Endothelial cell of umbilical vein (primary cell): ENCODE measurements around the gene JMJD6. TPM values are rescaled to one million over a fixed set of nuclear protein-coding genes. Genes with fewer than 3 reads are reported as not detected.
"Not testable (repeated sequence)": the region's sequence is repeated elsewhere in the genome, so short reads cannot be mapped to it uniquely, and the experiment has no call there.

Experiments used
- BruUV-seq: library from RNA; stranded (reverse); fragments of 400-500 nt; replicated peaks from 2 replicates; lab custom pipeline; 2021; lab: Mats Ljungman, UMichigan
- CTCF ChIA-PET: fragments of 300-600, 350-600 bp; sonication (Branson Sonifier 250); formaldehyde crosslinking; loops from one replicate; lab custom pipeline; 2021; ENCODE audit warnings: antibody characterized with exemption, inconsistent platforms; lab: Charles Lee
- POLR2A ChIA-PET: fragments of 300-600, 350-600 bp; sonication (Branson Sonifier 250); formaldehyde crosslinking; loops from one replicate; lab custom pipeline; 2021; ENCODE audit warnings: antibody characterized with exemption, inconsistent platforms; lab: Charles Lee
- DNase-seq: peaks from one replicate; pipeline ENCODE4 v3.0.0-alpha.2; 2011; ENCODE audit warnings: low read depth, low spot score
- FAIRE-seq: peaks from 2 replicates; lab custom pipeline; 2011; peaks lifted over from hg19 to GRCh38; lab: Jason Lieb, UNC
- H2AFZ ChIP-seq: 2 replicates; pipeline ENCODE4 v1.6.0; 2012; ENCODE audit warnings: low read depth, low read length, control low read depth, inconsistent platforms
- H3K27ac ChIP-seq: 2 replicates; pipeline ENCODE4 v1.5.1; 2011; ENCODE audit warnings: low read depth, mild to moderate bottlenecking, control low read depth, low read length, moderate library complexity; ENCODE audit not compliant: insufficient read depth
- H3K27me3 ChIP-seq, 2 experiments: 2 replicates each; pipeline versions ENCODE4 v1.6.0 to v1.6.1; 2011; ENCODE audit warnings: low read length in 2 of 2, mixed read lengths in 1 of 2; ENCODE audit not compliant: control insufficient read depth in 2 of 2, insufficient read depth in 2 of 2
- H3K36me3 ChIP-seq, 2 experiments: 2 replicates in 1 of 2; 3 replicates in 1 of 2; pipeline ENCODE4 v1.5.1; 2011; ENCODE audit warnings: low read length in 2 of 2, mild to moderate bottlenecking in 1 of 2, moderate library complexity in 1 of 2; ENCODE audit not compliant: control insufficient read depth in 2 of 2, insufficient read depth in 2 of 2; ENCODE audit errors: extremely low read depth in 1 of 2
- H3K4me1 ChIP-seq: 3 replicates; pipeline ENCODE4 v1.5.1; 2011; ENCODE audit warnings: mild to moderate bottlenecking, low read length; ENCODE audit not compliant: control insufficient read depth, insufficient read depth; ENCODE audit errors: extremely low read depth
- H3K4me2 ChIP-seq: 2 replicates; pipeline ENCODE4 v1.6.1; 2011; ENCODE audit warnings: low read length, control low read depth, mixed read lengths; ENCODE audit not compliant: insufficient read depth
- H3K4me3 ChIP-seq, 3 experiments: fragments of 200-600 bp in 1 of 3; sonication (generic), shearing (Covaris generic) in 1 of 3; replicated peaks in 1 of 3; 2 replicates each; pipeline ENCODE4 v1.5.1; 2011 to 2016; ENCODE audit warnings: control low read depth in 3 of 3, low read length in 3 of 3, mild to moderate bottlenecking in 2 of 3, inconsistent platforms in 1 of 3, low read depth in 1 of 3, moderate library complexity in 1 of 3; ENCODE audit not compliant: insufficient read depth in 1 of 3
- H3K79me2 ChIP-seq: 2 replicates; pipeline ENCODE4 v1.6.0; 2012; ENCODE audit warnings: low read length, inconsistent platforms; ENCODE audit not compliant: control insufficient read depth, insufficient read depth
- H3K9ac ChIP-seq: replicated peaks from 2 replicates; pipeline ENCODE3; 2011; ENCODE audit warnings: low read length, control low read depth; ENCODE audit not compliant: insufficient read depth; ENCODE audit errors: extremely low read depth
- H3K9me1 ChIP-seq: replicated peaks from 3 replicates; pipeline ENCODE4 v1.6.0; 2011; ENCODE audit warnings: mild to moderate bottlenecking, low read length; ENCODE audit not compliant: control insufficient read depth, insufficient read depth; ENCODE audit errors: extremely low read depth
- H3K9me3 ChIP-seq: replicated peaks from 2 replicates; pipeline ENCODE4 v1.5.1; 2012; ENCODE audit warnings: low read length, inconsistent platforms; ENCODE audit not compliant: control insufficient read depth, insufficient read depth
- H4K20me1 ChIP-seq: replicated peaks from 2 replicates; pipeline ENCODE3; 2011; ENCODE audit warnings: mild to moderate bottlenecking, low read length; ENCODE audit not compliant: control insufficient read depth, insufficient read depth; ENCODE audit errors: extremely low read depth
- EZH2 ChIP-seq: IDR thresholded peaks from 2 replicates; pipeline ENCODE4 v1.6.1; 2012; ENCODE audit warnings: borderline replicate concordance, low read depth, mild to moderate bottlenecking, moderate library complexity, low read length, inconsistent platforms; ENCODE audit not compliant: severe bottlenecking
- FOS ChIP-seq: IDR thresholded peaks from 2 replicates; pipeline ENCODE4 v1.6.1; 2011; ENCODE audit warnings: mild to moderate bottlenecking, low read length, moderate library complexity, borderline replicate concordance; ENCODE audit not compliant: insufficient read depth
- GATA2 ChIP-seq: IDR thresholded peaks from 2 replicates; pipeline ENCODE4 v1.7.0; 2011; ENCODE audit warnings: low read depth, mild to moderate bottlenecking, moderate library complexity, mixed read lengths, low read length; ENCODE audit not compliant: insufficient read length, insufficient read depth
- JUN ChIP-seq: IDR thresholded peaks from 2 replicates; pipeline ENCODE4 v1.6.1; 2011; ENCODE audit warnings: borderline replicate concordance, low read depth; ENCODE audit not compliant: insufficient read length, insufficient read depth
- MAX ChIP-seq: IDR thresholded peaks from 2 replicates; pipeline ENCODE4 v1.6.1; 2011; ENCODE audit not compliant: insufficient read depth, insufficient read length
- MYC ChIP-seq: IDR thresholded peaks from one replicate; pipeline ENCODE4 v1.6.1; 2011; ENCODE audit warnings: mild to moderate bottlenecking, low read depth, low read length
- POLR2A ChIP-seq: IDR thresholded peaks from 2 replicates; pipeline ENCODE4 v1.6.1; 2012; ENCODE audit warnings: low read depth, mild to moderate bottlenecking, control low read depth, low read length
- POLR2AphosphoS5 ChIP-seq: IDR thresholded peaks from 2 replicates; pipeline ENCODE4 v1.6.1; 2012; ENCODE audit warnings: low read depth, mild to moderate bottlenecking, control low read depth, low read length, moderate library complexity; ENCODE audit not compliant: insufficient read depth
- dilution Hi-C: fragments of 300-500 bp; cut with MboI; formaldehyde crosslinking; loops from one replicate; pipeline ENCODE4 v1.15.0; 2019; ENCODE audit warnings: low sequenced_read_pairs; ENCODE audit not compliant: extremely low pct_ligation_motif_present
- intact Hi-C: fragments of 100-400 bp; cut with micrococcal nuclease; formaldehyde crosslinking; loops from one replicate; pipeline ENCODE4 v1.10.0; 2022
- polyA plus RNA-seq, 4 experiments: library from polyadenylated mRNA; depleted of rRNA in 3 of 4; stranded (reverse) in 3 of 4; unstranded in 1 of 4; fragments of >200 nt; gene quantifications; 2 replicates each; pipeline versions ENCODE4 v1.2.1 to v1.2.3, GENCODE V29; 2011 to 2012; ENCODE audit warnings: missing spikeins in 1 of 4
- total RNA-seq: library from RNA; stranded (reverse); gene quantifications from 2 replicates; pipeline ENCODE4 v1.2.3, GENCODE V29; 2021
- TF ChIP-seq, protein P1 (sequence below), 2 donors: IDR thresholded peaks; 1 replicate in 1 of 2; 2 replicates in 1 of 2; pipeline ENCODE4 v1.5.1; 2011; ENCODE audit warnings: low read length in 2 of 2, mild to moderate bottlenecking in 2 of 2, moderate library complexity in 2 of 2, control low read depth in 1 of 2, inconsistent platforms in 1 of 2, low read depth in 1 of 2; ENCODE audit not compliant: insufficient read depth in 1 of 2; ENCODE audit errors: extremely low read depth in 1 of 2

JMJD6 gene
- total and polyA plus RNA-seq, 2 donors (not counting 3 experiments of a cell fraction or from before 2014, with no cell fraction given), result 19.8 to 36.6 TPM

GRCh38 chr17:76713765-76714164 is 12.6 kb downstream of the JMJD6 start:
- CTCF ChIA-PET, result interaction anchor here (0.7 to 2.4 kb wide), 8 partner anchors 10 to 190 kb away, joined by 3 to 15 read pairs (median 6); partner anchors contain the start of genes JMJD6 and METTL23
- TF ChIP-seq MYC (no peak), POLR2AphosphoS5 (no peak), FOS (no peak), JUN (no peak), MAX (no peak), GATA2 (no peak), POLR2A (no peak), EZH2 (no peak)
- TF ChIP-seq, protein P1, sequence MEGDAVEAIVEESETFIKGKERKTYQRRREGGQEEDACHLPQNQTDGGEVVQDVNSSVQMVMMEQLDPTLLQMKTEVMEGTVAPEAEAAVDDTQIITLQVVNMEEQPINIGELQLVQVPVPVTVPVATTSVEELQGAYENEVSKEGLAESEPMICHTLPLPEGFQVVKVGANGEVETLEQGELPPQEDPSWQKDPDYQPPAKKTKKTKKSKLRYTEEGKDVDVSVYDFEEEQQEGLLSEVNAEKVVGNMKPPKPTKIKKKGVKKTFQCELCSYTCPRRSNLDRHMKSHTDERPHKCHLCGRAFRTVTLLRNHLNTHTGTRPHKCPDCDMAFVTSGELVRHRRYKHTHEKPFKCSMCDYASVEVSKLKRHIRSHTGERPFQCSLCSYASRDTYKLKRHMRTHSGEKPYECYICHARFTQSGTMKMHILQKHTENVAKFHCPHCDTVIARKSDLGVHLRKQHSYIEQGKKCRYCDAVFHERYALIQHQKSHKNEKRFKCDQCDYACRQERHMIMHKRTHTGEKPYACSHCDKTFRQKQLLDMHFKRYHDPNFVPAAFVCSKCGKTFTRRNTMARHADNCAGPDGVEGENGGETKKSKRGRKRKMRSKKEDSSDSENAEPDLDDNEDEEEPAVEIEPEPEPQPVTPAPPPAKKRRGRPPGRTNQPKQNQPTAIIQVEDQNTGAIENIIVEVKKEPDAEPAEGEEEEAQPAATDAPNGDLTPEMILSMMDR (IDR thresholded peaks at IDR 0.05; ENCODE audit: extremely low read depth in 1 of 2, insufficient read depth in 1 of 2, low read depth in 1 of 2, low read length in 2 of 2), result no peak

GRCh38 chr17:76712321-76712720 is 14.1 kb downstream of the JMJD6 start:
- H3K27me3 ChIP-seq, DNase-seq, H3K27ac ChIP-seq, H2AFZ ChIP-seq, H3K9ac ChIP-seq, H3K9me1 ChIP-seq, H3K4me3 ChIP-seq, dilution Hi-C loops, H3K9me3 ChIP-seq, H4K20me1 ChIP-seq, POLR2A ChIA-PET, BruUV-seq, H3K4me2 ChIP-seq, FAIRE-seq: not testable (repeated sequence)
- intact Hi-C loops, result loop anchor here (5.0 to 10.0 kb wide), 2 partner anchors 155 to 188 kb away; no protein-coding TSS in a partner anchor
- peaks cover 35% of the 10 kb centered on the region for H3K79me2 ChIP-seq
- CTCF ChIA-PET, result interaction anchor here (1.0 to 5.9 kb wide), 4 partner anchors 11 to 172 kb away, joined by 3 to 43 read pairs (median 8); no protein-coding TSS in a partner anchor
- H3K36me3 ChIP-seq, result peaks cover 7 to 15% of the 10 kb centered on the region in 2 experiments
- H3K4me1 ChIP-seq, result peaks cover 27% of the 10 kb centered on the region

More at GRCh38 chr17:76713765-76714164, 12.6 kb downstream of the JMJD6 start:
- peaks cover 13 to 20% of the 10 kb centered on the region in 2 experiments for H3K36me3 ChIP-seq
- intact Hi-C loops (loop anchor here (5.0 to 10.0 kb wide), 2 partner anchors 156 to 189 kb away; no protein-coding TSS in a partner anchor), dilution Hi-C loops (no loop called here)
- peaks cover 20% of the 10 kb centered on the region for H3K79me2 ChIP-seq
- no peaks in the 10 kb centered on the region for H4K20me1 ChIP-seq
- no TSS peak for BruUV-seq
- H3K27ac ChIP-seq, result no peak overlapping the region
- FAIRE-seq (no peak), DNase-seq (no peak)
- no peak overlapping the region for H3K9ac ChIP-seq
- peaks cover 27% of the 10 kb centered on the region for H3K4me1 ChIP-seq
- H2AFZ ChIP-seq, result no peak overlapping the region
- POLR2A ChIA-PET, result no interaction called here
- no peaks in the 10 kb centered on the region for H3K27me3 ChIP-seq
- H3K9me3 ChIP-seq, result no peaks in the 10 kb centered on the region
- no peak overlapping the region for H3K4me2 ChIP-seq
- no peaks in the 10 kb centered on the region for H3K9me1 ChIP-seq
- H3K4me3 ChIP-seq, result no peak overlapping the region
